ENCODE measurements around the gene ZNF444. TPM values are rescaled to one million over a fixed set of nuclear protein-coding genes. Genes with fewer than 3 reads are reported as not detected.

Gene ZNF444
- total and polyA plus RNA-seq, 2 of the 4 experiments (the other 2 are of a cell fraction): 2.5 to 20.3 TPM

GRCh38 chr19:56117889-56118288 is 23.2 kb upstream of the ZNF444 start:
- WGBS, 2 experiments (ENCODE audit: extremely low coverage in 2 of 2, insufficient read length in 1 of 2): no CpG with 5 or more reads among the region's 9 CpGs
- H3K9me1 ChIP-seq (ENCODE audit: insufficient read depth, low read length): peaks cover 21% of the 10 kb centered on the region
- H4K91ac ChIP-seq (ENCODE audit: insufficient read depth, low read depth, low read length): no peak overlapping the region
- H3K4me1 ChIP-seq (ENCODE audit: control insufficient read depth, insufficient read depth, low read length): peaks cover 15% of the 10 kb centered on the region
- CTCF ChIA-PET: no interaction called here
- H2AK9ac ChIP-seq (replicated peaks; ENCODE audit: low read depth, low read length, poor library complexity): peak overlapping the region; percentile 1
- H3K4me2 ChIP-seq (ENCODE audit: low read depth, low read length): no peak overlapping the region
- H4K5ac ChIP-seq (ENCODE audit: low read depth, low read length): no peak overlapping the region
- no peak for TF ChIP-seq USF2 (IDR thresholded peaks at IDR 0.05; ENCODE audit: low read depth, low read length)
- no peak for TF ChIP-seq CEBPB (IDR thresholded peaks at IDR 0.05; ENCODE audit: low read depth, low read length)
- no peak for TF ChIP-seq FOS (IDR thresholded peaks at IDR 0.05; ENCODE audit: low read depth, low read length)
- TF ChIP-seq MAZ (IDR thresholded peaks at IDR 0.05; ENCODE audit: borderline replicate concordance, low read depth, low read length): no peak
- no peak for TF ChIP-seq POLR2A (IDR thresholded peaks at IDR 0.05; ENCODE audit: low read depth, low read length)
- TF ChIP-seq NFE2L2 (IDR thresholded peaks at IDR 0.05; ENCODE audit: low read depth, low read length): no peak
- no peak for TF ChIP-seq CTCF (conservative IDR thresholded peaks at IDR 0.05; ENCODE audit: low read depth, low read length)
- no peak for TF ChIP-seq RFX5 (IDR thresholded peaks at IDR 0.05; ENCODE audit: low read depth, low read length)
- no peak for TF ChIP-seq ELK1 (IDR thresholded peaks at IDR 0.05; ENCODE audit: borderline replicate concordance, low read depth, low read length)
- no peak for TF ChIP-seq MXI1 (IDR thresholded peaks at IDR 0.05; ENCODE audit: borderline replicate concordance, low read depth, low read length)
- no peak for TF ChIP-seq CHD1 (IDR thresholded peaks at IDR 0.05; ENCODE audit: low read depth, low read length)
- no peak for TF ChIP-seq MAFK (IDR thresholded peaks at IDR 0.05; ENCODE audit: low read depth, low read length)
- no peak for TF ChIP-seq BHLHE40 (IDR thresholded peaks at IDR 0.05; ENCODE audit: low read depth, low read length)
- no peak for TF ChIP-seq RAD21 (IDR thresholded peaks at IDR 0.05; ENCODE audit: low read length)
- no peak for TF ChIP-seq RCOR1 (IDR thresholded peaks at IDR 0.05; ENCODE audit: insufficient replicate concordance, low read length)
- TF ChIP-seq SMC3 (IDR thresholded peaks at IDR 0.05; ENCODE audit: low read depth, low read length): no peak
- dilution Hi-C loops (cut with HindIII; ENCODE audit: low sequenced_read_pairs, unreplicated experiment) (no loop called here), in situ Hi-C loops (cut with MboI; ENCODE audit: low sequenced_read_pairs) (no loop called here), intact Hi-C loops (cut with micrococcal nuclease) (no loop called here)
- H4K20me1 ChIP-seq (ENCODE audit: insufficient read depth, low read length): peaks cover 74% of the 10 kb centered on the region
- no peak overlapping the region for H3K9ac ChIP-seq (ENCODE audit: low read depth, low read length)
- no peak overlapping the region for H3K56ac ChIP-seq (ENCODE audit: extremely low read depth, insufficient read depth, low read length)
- H2AFZ ChIP-seq (replicated peaks; ENCODE audit: low read length, poor library complexity): no peak overlapping the region
- DNase-seq (no peak), ATAC-seq (ENCODE audit: low read depth) (no peak)
- no peaks in the 10 kb centered on the region for H3K9me3 ChIP-seq (ENCODE audit: control insufficient read depth, insufficient read depth, low read length)
- no peak overlapping the region for H4K8ac ChIP-seq (ENCODE audit: low read depth in 2 of 2, low read length in 2 of 2)
- no peak overlapping the region for H3K4ac ChIP-seq (ENCODE audit: low read depth, low read length)
- no peak overlapping the region for H3K18ac ChIP-seq (ENCODE audit: low read depth, low read length)
- POLR2A ChIA-PET (ENCODE audit: unreplicated experiment): no interaction called here
- H2BK20ac ChIP-seq (ENCODE audit: low read depth, low read length): no peak overlapping the region
- H3K23ac ChIP-seq (ENCODE audit: low read depth, low read length): no peak overlapping the region
- no peak overlapping the region for H2AK5ac ChIP-seq (ENCODE audit: low read depth, low read length)
- H2BK15ac ChIP-seq (ENCODE audit: low read depth, low read length): no peak overlapping the region
- H3K27ac ChIP-seq (ENCODE audit: insufficient read depth, low read length): no peak overlapping the region
- H2BK120ac ChIP-seq (ENCODE audit: low read depth, low read length): no peak overlapping the region
- peaks cover 10% of the 10 kb centered on the region; the same call in 1 of the 2 replicates for H3K36me3 ChIP-seq (ENCODE audit: control insufficient read depth, insufficient read depth, low read length)
- no TSS peak for BruUV-seq (replicated peaks)
- H2BK5ac ChIP-seq (ENCODE audit: low read depth, low read length, poor library complexity, severe bottlenecking): no peak overlapping the region
- no peaks in the 10 kb centered on the region for H3K27me3 ChIP-seq (ENCODE audit: control insufficient read depth, insufficient read depth, low read length)
- peaks cover 0 to 48% of the 10 kb centered on the region in 2 experiments; a peak in 2 of 4 replicates for H3K79me1 ChIP-seq (ENCODE audit: low read depth in 1 of 2, low read length in 2 of 2)
- H3K14ac ChIP-seq (replicated peaks; ENCODE audit: low read depth, low read length): no peak overlapping the region
- no peak overlapping the region for H3K4me3 ChIP-seq (ENCODE audit: insufficient read depth, low read depth, low read length)
